Nephron progenitor cell (in vitro differentiated cells): ENCODE measurements around the gene DDX24.
A peak's percentile ranks its signal among the peaks of the same experiment; 100 is the strongest.

Experiments
- DNase-seq: peaks from one replicate; pipeline ENCODE4 v3.0.0; 2021
- H3K27ac Mint-ChIP-seq: 2 replicates; pipeline ENCODE4 v1.8.0; 2021; ENCODE audit warnings: mild to moderate bottlenecking, moderate library complexity, mixed read lengths
- H3K27me3 Mint-ChIP-seq: 2 replicates; pipeline ENCODE4 v1.8.0; 2021; ENCODE audit warnings: mild to moderate bottlenecking, low read depth, mixed read lengths; ENCODE audit not compliant: poor library complexity
- H3K36me3 Mint-ChIP-seq: 2 replicates; pipeline ENCODE4 v1.8.0; 2021; ENCODE audit warnings: low read depth, mixed read lengths
- H3K4me1 Mint-ChIP-seq: 2 replicates; pipeline ENCODE4 v1.8.0; 2021; ENCODE audit warnings: mixed read lengths
- H3K4me3 Mint-ChIP-seq: 2 replicates; pipeline ENCODE4 v1.8.0; 2021; ENCODE audit warnings: mild to moderate bottlenecking, moderate library complexity, mixed read lengths
- H3K9me3 Mint-ChIP-seq: 2 replicates; pipeline ENCODE4 v1.8.0; 2021; ENCODE audit warnings: mild to moderate bottlenecking, moderate library complexity, mixed read lengths
- TF ChIP-seq, protein P1 (sequence below): fragments of 200-600 bp; sonication (generic); IDR thresholded peaks from 2 replicates; pipeline ENCODE4 v1.5.0; 2021; ENCODE audit warnings: antibody characterized with exemption

Gene DDX24

GRCh38 chr14:94024549-94024948, 56.5 kb downstream of the DDX24 start:
- Mint-ChIP-seq H3K9me3 (no peaks in the 10 kb centered on the region), H3K4me1 (peaks cover 39% of the 10 kb centered on the region), H3K36me3 (no peaks in the 10 kb centered on the region), H3K4me3 (no peak overlapping the region), H3K27me3 (peaks cover 6% of the 10 kb centered on the region), H3K27ac (no peak overlapping the region)
- no peak for DNase-seq
- TF ChIP-seq, protein P1, sequence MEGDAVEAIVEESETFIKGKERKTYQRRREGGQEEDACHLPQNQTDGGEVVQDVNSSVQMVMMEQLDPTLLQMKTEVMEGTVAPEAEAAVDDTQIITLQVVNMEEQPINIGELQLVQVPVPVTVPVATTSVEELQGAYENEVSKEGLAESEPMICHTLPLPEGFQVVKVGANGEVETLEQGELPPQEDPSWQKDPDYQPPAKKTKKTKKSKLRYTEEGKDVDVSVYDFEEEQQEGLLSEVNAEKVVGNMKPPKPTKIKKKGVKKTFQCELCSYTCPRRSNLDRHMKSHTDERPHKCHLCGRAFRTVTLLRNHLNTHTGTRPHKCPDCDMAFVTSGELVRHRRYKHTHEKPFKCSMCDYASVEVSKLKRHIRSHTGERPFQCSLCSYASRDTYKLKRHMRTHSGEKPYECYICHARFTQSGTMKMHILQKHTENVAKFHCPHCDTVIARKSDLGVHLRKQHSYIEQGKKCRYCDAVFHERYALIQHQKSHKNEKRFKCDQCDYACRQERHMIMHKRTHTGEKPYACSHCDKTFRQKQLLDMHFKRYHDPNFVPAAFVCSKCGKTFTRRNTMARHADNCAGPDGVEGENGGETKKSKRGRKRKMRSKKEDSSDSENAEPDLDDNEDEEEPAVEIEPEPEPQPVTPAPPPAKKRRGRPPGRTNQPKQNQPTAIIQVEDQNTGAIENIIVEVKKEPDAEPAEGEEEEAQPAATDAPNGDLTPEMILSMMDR: no peak

DNA sequence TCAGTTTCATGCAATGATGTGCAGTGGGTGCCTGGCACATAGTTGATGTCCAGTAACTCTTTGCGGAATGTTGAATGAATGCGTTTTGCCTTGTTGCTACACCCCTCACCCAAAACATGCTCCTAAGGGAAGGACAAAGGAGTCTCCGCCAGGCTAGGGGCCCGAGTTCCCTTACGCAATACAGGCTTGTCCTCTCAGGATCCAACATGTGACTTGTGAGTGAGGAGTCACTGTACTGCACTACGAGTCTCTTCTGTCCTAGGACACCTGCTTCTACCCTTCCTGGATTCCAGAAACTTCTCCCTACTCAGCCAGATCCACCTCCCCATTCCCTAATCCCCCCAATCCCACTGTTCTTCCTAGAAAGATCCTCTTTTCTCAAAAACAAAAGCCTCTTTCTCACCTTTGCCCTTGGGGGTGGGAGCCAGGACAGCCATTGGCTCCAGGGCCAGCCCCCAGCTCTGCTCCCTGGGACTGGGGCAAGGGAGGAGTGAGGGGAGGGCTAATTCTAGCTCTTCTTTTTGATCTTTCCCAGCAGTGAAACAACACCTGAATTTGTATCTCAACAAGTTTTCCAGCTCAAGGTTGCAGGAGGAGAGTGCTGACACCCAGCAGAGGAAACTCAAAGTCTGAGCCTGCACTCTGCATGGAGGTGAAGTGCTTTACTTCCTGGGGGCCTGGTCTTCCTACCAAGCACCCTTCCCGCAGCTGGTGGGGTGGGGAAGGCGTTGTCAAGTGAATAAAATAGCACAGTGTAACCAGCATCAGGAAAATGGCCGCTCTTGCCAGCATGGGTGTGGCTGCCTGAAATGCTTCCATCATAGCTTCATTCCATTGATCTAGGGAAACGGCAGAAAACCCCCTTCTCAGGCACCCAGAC, 58.2 kb downstream of the DDX24 start:
- H3K4me3 Mint-ChIP-seq: no peak overlapping the region
- peaks cover 11% of the 10 kb centered on the region for H3K27me3 Mint-ChIP-seq
- H3K4me1 Mint-ChIP-seq: peaks cover 54% of the 10 kb centered on the region
- no peak for DNase-seq
- TF ChIP-seq, protein P1: no peak
- H3K9me3 Mint-ChIP-seq: no peaks in the 10 kb centered on the region
- no peaks in the 10 kb centered on the region for H3K36me3 Mint-ChIP-seq
- H3K27ac Mint-ChIP-seq: no peak overlapping the region

DNA sequence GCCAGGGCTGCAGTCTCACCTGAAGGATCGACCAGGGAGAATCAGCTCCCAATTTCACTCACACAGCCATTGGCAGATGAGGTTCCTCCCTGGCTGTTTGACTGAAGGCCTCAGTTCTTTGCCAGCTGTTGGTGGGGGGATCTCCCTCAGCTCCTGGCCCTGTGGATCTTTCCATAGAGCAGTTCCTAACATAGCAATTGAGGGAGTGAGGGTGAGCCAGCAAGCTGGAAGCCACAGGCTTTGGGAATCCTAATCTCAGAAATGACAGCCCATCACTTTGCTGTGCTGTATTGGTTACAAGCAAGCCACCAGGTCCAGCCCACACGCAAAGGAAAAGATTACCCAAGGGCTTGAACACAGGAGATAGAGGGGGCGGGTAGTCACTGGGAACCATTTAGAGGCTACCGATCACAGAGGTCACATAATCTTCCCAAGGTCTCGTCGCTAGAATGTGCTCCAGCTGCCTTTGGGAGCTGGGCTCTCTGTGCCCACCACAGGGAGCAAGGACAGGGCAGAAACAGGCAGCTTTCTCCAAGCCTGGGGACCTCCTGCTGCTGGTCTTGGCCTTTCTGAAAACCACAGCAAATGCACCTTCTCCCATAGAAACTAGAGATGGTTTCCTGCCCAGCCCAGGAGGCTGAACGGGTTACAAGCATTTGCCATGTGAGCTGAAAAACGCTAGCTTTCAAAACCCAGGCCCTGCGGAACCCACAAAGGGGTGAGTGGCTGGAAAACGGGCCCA, 59.4 kb downstream of the DDX24 start:
- DNase-seq: no peak
- TF ChIP-seq, protein P1: no peak
- Mint-ChIP-seq H3K4me3 (no peak overlapping the region), H3K36me3 (no peaks in the 10 kb centered on the region), H3K4me1 (peaks cover 55% of the 10 kb centered on the region), H3K27me3 (peaks cover 16% of the 10 kb centered on the region), H3K9me3 (no peaks in the 10 kb centered on the region), H3K27ac (no peak overlapping the region)

DNA sequence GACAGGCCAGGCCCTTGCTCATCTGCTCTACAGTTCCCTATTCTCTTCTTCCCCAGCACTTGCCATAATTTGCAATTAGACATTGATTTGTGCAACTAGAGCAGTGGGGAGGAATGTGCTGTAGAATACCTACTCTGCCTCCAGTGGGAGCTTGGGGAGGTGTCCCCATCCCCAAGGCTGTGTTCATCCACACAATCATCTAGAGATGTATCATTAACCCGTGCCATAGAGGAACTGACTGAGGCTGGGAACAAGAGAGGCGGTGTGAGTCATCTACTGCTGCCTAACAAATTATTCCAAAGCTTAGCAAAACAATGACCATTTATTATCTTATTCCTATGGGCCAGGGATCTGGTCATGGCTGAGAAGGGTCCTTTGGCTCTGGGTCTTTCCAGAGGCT, 60.0 kb downstream of the DDX24 start:
- H3K4me1 Mint-ChIP-seq: peaks cover 54% of the 10 kb centered on the region
- no peak overlapping the region for H3K27ac Mint-ChIP-seq
- DNase-seq: no peak
- H3K9me3 Mint-ChIP-seq: no peaks in the 10 kb centered on the region
- H3K4me3 Mint-ChIP-seq: no peak overlapping the region
- H3K27me3 Mint-ChIP-seq: peaks cover 17% of the 10 kb centered on the region
- H3K36me3 Mint-ChIP-seq: no peaks in the 10 kb centered on the region
- TF ChIP-seq, protein P1: no peak

- Mint-ChIP-seq H3K9me3 (no peaks in the 10 kb centered on the region), H3K27ac (no peak overlapping the region), H3K36me3 (no peaks in the 10 kb centered on the region), H3K4me3 (peak overlapping the region; percentile 18), H3K4me1 (peaks cover 51% of the 10 kb centered on the region), H3K27me3 (peaks cover 20% of the 10 kb centered on the region)
- TF ChIP-seq, protein P1: no peak
- DNase-seq: no peak
Measured at GRCh38 chr14:94020267-94020666, 60.7 kb downstream of the DDX24 start.
